Measurements from ENCODE around the gene SCUBE2.

- TF ChIP-seq SREBF2 (IDR thresholded peaks at IDR 0.05) (no peak), RAD21 (conservative IDR thresholded peaks at IDR 0.05 in 1 of 2, IDR thresholded peaks at IDR 0.05 in 1 of 2) (no peak), POLR2A (IDR thresholded peaks at IDR 0.05; ENCODE audit: low read length) (no peak), ESRRA (IDR thresholded peaks at IDR 0.05; ENCODE audit: borderline replicate concordance, low read length) (no peak), RFX5 (IDR thresholded peaks at IDR 0.05) (no peak)
- TF ChIP-seq, protein P1, sequence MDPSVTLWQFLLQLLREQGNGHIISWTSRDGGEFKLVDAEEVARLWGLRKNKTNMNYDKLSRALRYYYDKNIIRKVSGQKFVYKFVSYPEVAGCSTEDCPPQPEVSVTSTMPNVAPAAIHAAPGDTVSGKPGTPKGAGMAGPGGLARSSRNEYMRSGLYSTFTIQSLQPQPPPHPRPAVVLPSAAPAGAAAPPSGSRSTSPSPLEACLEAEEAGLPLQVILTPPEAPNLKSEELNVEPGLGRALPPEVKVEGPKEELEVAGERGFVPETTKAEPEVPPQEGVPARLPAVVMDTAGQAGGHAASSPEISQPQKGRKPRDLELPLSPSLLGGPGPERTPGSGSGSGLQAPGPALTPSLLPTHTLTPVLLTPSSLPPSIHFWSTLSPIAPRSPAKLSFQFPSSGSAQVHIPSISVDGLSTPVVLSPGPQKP (IDR thresholded peaks at IDR 0.05; ENCODE audit: low read depth, low read length): no peak
- TF ChIP-seq, protein P2, sequence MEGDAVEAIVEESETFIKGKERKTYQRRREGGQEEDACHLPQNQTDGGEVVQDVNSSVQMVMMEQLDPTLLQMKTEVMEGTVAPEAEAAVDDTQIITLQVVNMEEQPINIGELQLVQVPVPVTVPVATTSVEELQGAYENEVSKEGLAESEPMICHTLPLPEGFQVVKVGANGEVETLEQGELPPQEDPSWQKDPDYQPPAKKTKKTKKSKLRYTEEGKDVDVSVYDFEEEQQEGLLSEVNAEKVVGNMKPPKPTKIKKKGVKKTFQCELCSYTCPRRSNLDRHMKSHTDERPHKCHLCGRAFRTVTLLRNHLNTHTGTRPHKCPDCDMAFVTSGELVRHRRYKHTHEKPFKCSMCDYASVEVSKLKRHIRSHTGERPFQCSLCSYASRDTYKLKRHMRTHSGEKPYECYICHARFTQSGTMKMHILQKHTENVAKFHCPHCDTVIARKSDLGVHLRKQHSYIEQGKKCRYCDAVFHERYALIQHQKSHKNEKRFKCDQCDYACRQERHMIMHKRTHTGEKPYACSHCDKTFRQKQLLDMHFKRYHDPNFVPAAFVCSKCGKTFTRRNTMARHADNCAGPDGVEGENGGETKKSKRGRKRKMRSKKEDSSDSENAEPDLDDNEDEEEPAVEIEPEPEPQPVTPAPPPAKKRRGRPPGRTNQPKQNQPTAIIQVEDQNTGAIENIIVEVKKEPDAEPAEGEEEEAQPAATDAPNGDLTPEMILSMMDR (IDR thresholded peaks at IDR 0.05): no peak
Observed at GRCh38 chr11:9030601-9031000, 60.8 kb downstream of the SCUBE2 start.

Data from A549 (cell line).